ENCODE results near the gene DPEP1. TPM values are rescaled to one million over a fixed set of nuclear protein-coding genes. Genes with fewer than 3 reads are reported as not detected.
"Not testable (repeated sequence)": the region's sequence is repeated elsewhere in the genome, so short reads cannot be mapped to it uniquely, and the experiment has no call there.

Gene DPEP1
- total and polyA plus RNA-seq, 2 experiments from 2014 or later: 1.7 to 2.3 TPM

- TF ChIP-seq NANOG (IDR thresholded peaks at IDR 0.05; ENCODE audit: borderline replicate concordance): no peak
These were observed 47.8 kb downstream of the DPEP1 start (continued) for GRCh38 chr16:89661215-89661614.

- Mint-ChIP-seq H3K36me3 (ENCODE audit: low read depth) (peaks cover 74% of the 10 kb centered on the region), H3K9me3 (peaks cover 23% of the 10 kb centered on the region)
- H3K4me3 ChIP-seq; ATAC-seq; H4K20me1 ChIP-seq (replicated peaks; ENCODE audit: insufficient read depth); H3K27me3 ChIP-seq (ENCODE audit: insufficient read depth); H3K27ac ChIP-seq (ENCODE audit: low read depth); DNase-seq (ENCODE audit: low spot score); H3K4me1 Mint-ChIP-seq; H3K9me2 ChIP-seq (ENCODE audit: insufficient read depth); H3K27me3 Mint-ChIP-seq (ENCODE audit: insufficient read depth, low read depth, poor library complexity); H3K27ac Mint-ChIP-seq; H3F3A ChIP-seq (replicated peaks; ENCODE audit: low read depth); H3K4me3 Mint-ChIP-seq; H3K4me2 ChIP-seq; H3K4me1 ChIP-seq (ENCODE audit: insufficient read depth); H3K79me2 ChIP-seq (replicated peaks; ENCODE audit: insufficient read depth); H2AFZ ChIP-seq: not testable (repeated sequence)
- peaks cover 12% of the 10 kb centered on the region for H3K36me3 ChIP-seq (ENCODE audit: insufficient read depth)
These were observed 50.8 kb downstream of the DPEP1 start for GRCh38 chr16:89664238-89664637.

GRCh38 chr16:89667000-89667399, 53.6 kb downstream of the DPEP1 start:
- not testable (repeated sequence) for H3K27ac ChIP-seq (ENCODE audit: low read depth); H3K4me2 ChIP-seq; H3K9me2 ChIP-seq (ENCODE audit: insufficient read depth); H3K4me3 Mint-ChIP-seq; H4K20me1 ChIP-seq (replicated peaks; ENCODE audit: insufficient read depth); H3K4me1 Mint-ChIP-seq; H3K4me1 ChIP-seq (ENCODE audit: insufficient read depth); H3K79me2 ChIP-seq (replicated peaks; ENCODE audit: insufficient read depth); H2AFZ ChIP-seq; H3K27me3 ChIP-seq (ENCODE audit: insufficient read depth); H3F3A ChIP-seq (replicated peaks; ENCODE audit: low read depth); H3K4me3 ChIP-seq; ATAC-seq; H3K27me3 Mint-ChIP-seq (ENCODE audit: insufficient read depth, low read depth, poor library complexity); H3K27ac Mint-ChIP-seq; H3K36me3 ChIP-seq (ENCODE audit: insufficient read depth)
- TF ChIP-seq CTCF (conservative IDR thresholded peaks at IDR 0.05; ENCODE audit: low read depth in 2 of 2): peak; percentile 23 to 61; a peak in 3 of 4 replicates
- H3K36me3 Mint-ChIP-seq (ENCODE audit: low read depth): peaks cover 58% of the 10 kb centered on the region
- DNase-seq (ENCODE audit: low spot score): peak; percentile 49
- peaks cover 24% of the 10 kb centered on the region for H3K9me3 Mint-ChIP-seq

GRCh38 chr16:89667633-89668032, 54.2 kb downstream of the DPEP1 start:
- ATAC-seq (peak; percentile 49; the same call in 2 of the 3 replicates), DNase-seq (ENCODE audit: low spot score) (no peak)
- no peaks in the 10 kb centered on the region for H3K27me3 ChIP-seq (ENCODE audit: insufficient read depth)
- peaks cover 53% of the 10 kb centered on the region for H3K36me3 Mint-ChIP-seq (ENCODE audit: low read depth)
- H3K9me3 Mint-ChIP-seq: peaks cover 31% of the 10 kb centered on the region
- H4K20me1 ChIP-seq (replicated peaks; ENCODE audit: insufficient read depth): no peaks in the 10 kb centered on the region
- TF ChIP-seq REST (IDR thresholded peaks at IDR 0.05; ENCODE audit: unreplicated experiment) (no peak), JUNB (IDR thresholded peaks at IDR 0.05; ENCODE audit: unreplicated experiment) (no peak), CTCF (conservative IDR thresholded peaks at IDR 0.05; ENCODE audit: low read depth in 2 of 2) (0 out of 4 replicates have a peak, but pooled peaks of 1 of the 2 experiments have one; percentile 2), ZNF331 (CRISPR knock-in tag; IDR thresholded peaks at IDR 0.05; ENCODE audit: low read depth) (no peak), NANOG (IDR thresholded peaks at IDR 0.05; ENCODE audit: borderline replicate concordance) (no peak)
- H3K27me3 Mint-ChIP-seq (ENCODE audit: insufficient read depth, low read depth, poor library complexity): peaks cover 5% of the 10 kb centered on the region
- no peak overlapping the region for H3K4me3 ChIP-seq
- H3K4me3 Mint-ChIP-seq: no peak overlapping the region
- H3K27ac ChIP-seq (ENCODE audit: low read depth): no peak overlapping the region
- 0 out of 2 replicates have a peak, but pooled peaks cover 3% of the 10 kb centered on the region for H3K9me2 ChIP-seq (ENCODE audit: insufficient read depth)
- H3K27ac Mint-ChIP-seq: no peak overlapping the region
- H3K36me3 ChIP-seq (ENCODE audit: insufficient read depth): no peaks in the 10 kb centered on the region
- no peaks in the 10 kb centered on the region for H3K79me2 ChIP-seq (replicated peaks; ENCODE audit: insufficient read depth)
- H3F3A ChIP-seq (replicated peaks; ENCODE audit: low read depth): 0 out of 2 replicates have a peak, but pooled peaks cover 2% of the 10 kb centered on the region
- H3K4me1 ChIP-seq (ENCODE audit: insufficient read depth): no peaks in the 10 kb centered on the region
- H3K4me2 ChIP-seq: no peak overlapping the region
- H3K4me1 Mint-ChIP-seq: no peaks in the 10 kb centered on the region
- H2AFZ ChIP-seq: no peak overlapping the region

All from GM23338 (cell line).